ENCODE results near the gene DGKD. TPM values are rescaled to one million over a fixed set of nuclear protein-coding genes. Genes with fewer than 3 reads are reported as not detected.

Gene DGKD
- total RNA-seq, 2 experiments from 2014 or later: 44.2 to 46.4 TPM

DNA sequence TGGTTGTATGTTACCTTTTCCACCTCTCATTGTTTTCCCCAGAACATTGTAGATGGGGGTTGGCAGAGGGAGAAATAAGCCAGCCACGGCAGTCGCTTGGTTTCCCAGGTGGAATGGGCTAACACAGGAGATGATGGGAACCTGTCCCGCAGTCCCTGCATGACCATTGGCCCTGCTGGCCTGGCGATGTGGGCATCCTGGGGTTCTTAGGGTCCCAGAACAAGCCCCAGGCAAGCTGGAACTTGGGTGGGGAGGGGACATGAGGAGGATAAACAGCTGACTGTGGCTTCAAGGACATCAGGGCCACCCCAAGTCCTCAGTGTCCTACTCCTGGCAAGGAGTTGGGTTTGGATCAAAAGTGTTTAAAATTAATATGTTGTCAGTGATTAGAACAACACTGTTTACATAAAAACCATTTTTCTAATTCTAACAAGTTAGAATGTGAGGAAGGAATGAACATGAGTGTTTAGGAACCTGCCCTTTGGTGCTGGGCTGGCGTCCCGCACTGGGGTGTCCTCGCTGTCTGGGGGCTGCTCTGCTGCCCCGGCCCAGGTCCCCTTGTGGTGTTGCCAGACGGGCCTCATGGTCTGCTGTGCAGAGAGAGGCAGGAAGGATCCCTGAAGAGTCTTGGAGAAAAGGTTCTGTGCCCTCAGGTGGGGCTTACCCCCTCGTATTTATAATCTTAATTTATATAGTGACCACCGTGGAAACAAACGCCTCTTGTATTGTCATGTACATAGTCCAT, 117.2 kb downstream of the DGKD start:
- intact Hi-C loops (cut with micrococcal nuclease): no loop called here
- Mint-ChIP-seq H3K4me1 (ENCODE audit: low read depth) (no peaks in the 10 kb centered on the region), H3K36me3 (peaks cover 34% of the 10 kb centered on the region), H3K27me3 (no peaks in the 10 kb centered on the region), H3K9me3 (no peaks in the 10 kb centered on the region), H3K4me3 (no peak overlapping the region), H3K27ac (no peak overlapping the region)
- POLR2A ChIA-PET: no interaction called here
- CTCF ChIA-PET: no interaction called here
- no peak for DNase-seq

DNA sequence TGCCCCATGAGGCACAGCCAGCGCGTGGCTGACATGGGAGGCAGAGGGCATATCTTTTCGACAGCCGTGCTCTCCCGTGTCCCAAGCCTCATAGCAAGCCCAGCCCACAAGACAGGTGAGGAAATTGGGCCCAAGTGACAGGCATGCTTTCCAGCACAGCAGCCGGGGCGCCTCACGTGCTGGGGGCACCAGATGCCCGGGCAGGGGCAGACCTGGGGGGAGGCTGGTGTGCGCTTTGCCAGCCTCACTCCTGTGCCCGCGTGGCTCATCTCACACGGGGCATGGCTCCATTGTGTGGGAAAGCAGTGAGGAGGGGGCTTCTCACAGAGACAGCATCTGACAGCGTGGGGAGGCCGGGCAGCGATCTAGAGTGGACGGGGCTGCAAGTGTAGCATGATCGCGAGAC, 119.1 kb downstream of the DGKD start:
- no peaks in the 10 kb centered on the region for H3K9me3 Mint-ChIP-seq
- CTCF ChIA-PET: no interaction called here
- no peak overlapping the region for H3K27ac Mint-ChIP-seq
- POLR2A ChIA-PET: no interaction called here
- H3K4me1 Mint-ChIP-seq (ENCODE audit: low read depth): no peaks in the 10 kb centered on the region
- DNase-seq: no peak
- intact Hi-C loops (cut with micrococcal nuclease): no loop called here
- H3K27me3 Mint-ChIP-seq: no peaks in the 10 kb centered on the region
- no peak overlapping the region for H3K4me3 Mint-ChIP-seq
- peaks cover 25% of the 10 kb centered on the region for H3K36me3 Mint-ChIP-seq

DNA sequence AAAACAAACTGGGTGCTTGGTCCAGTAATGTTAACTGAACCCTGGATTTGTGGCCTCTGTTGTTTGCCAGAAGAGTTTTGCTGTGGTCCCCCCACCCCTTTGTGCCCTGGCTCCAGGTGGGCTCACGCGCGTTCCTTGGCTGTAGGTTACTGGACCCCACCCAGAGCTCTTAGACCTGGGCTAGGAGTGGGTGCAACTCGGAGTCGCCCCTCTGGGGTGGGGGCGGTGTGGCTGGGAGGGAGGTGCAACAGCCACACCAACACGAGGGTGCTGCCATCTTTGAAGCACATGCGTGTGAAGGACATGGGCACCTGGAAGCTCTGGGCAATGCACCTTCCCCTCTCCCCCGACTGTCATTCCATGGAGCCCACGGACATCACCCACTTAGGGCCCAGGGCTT, 119.6 kb downstream of the DGKD start:
- no peak for DNase-seq
- no peak overlapping the region for H3K4me3 Mint-ChIP-seq
- ChIA-PET CTCF (no interaction called here), POLR2A (no interaction called here)
- no peak overlapping the region for H3K27ac Mint-ChIP-seq
- H3K4me1 Mint-ChIP-seq (ENCODE audit: low read depth): no peaks in the 10 kb centered on the region
- H3K36me3 Mint-ChIP-seq: peaks cover 22% of the 10 kb centered on the region
- H3K27me3 Mint-ChIP-seq: no peaks in the 10 kb centered on the region
- no peaks in the 10 kb centered on the region for H3K9me3 Mint-ChIP-seq
- intact Hi-C loops (cut with micrococcal nuclease): no loop called here

DNA sequence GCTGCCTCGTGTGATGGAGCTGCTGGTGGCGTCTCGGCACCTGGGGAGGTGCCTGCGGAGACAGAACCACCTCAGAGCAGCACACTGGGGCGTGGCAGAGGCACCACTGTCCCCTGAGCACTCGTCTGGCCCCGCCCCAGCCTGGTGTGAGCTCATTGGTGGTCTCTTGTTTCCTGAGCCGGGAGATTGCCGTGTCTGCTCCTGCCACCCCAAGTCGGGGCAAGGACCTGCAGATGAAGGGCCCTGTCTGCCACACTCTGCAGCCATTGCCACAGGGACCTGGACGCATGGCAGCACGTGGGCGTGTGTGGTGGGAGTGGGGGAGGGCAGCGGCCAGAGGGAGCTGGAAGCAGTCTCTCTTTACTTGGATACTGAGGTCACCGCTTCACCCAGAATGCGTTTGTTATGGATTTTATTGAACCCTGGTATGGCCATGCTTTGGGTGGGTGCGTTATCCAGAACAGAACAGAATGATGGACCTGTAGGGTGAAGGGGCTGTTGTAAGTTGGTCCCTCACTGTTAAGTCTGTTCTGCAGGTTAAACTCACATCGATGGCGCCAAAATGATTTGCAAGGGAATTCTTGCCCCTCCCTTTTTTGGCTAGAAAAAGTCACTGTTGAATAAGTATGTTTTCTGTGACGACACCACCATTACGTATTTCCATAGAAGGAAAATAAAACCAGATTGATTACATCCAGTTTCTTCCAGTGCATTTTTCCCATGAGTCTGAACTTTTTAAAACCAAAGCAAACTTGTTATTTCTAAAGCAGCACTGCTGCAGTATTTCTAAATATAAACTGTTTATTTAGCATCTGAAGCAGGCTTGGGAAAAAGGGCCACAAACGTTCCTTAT, 120.2 kb downstream of the DGKD start:
- ChIA-PET POLR2A (no interaction called here), CTCF (no interaction called here)
- no peak for DNase-seq
- Mint-ChIP-seq H3K9me3 (no peaks in the 10 kb centered on the region), H3K4me3 (no peak overlapping the region), H3K36me3 (peaks cover 17% of the 10 kb centered on the region), H3K27ac (no peak overlapping the region), H3K4me1 (ENCODE audit: low read depth) (no peaks in the 10 kb centered on the region), H3K27me3 (no peaks in the 10 kb centered on the region)
- intact Hi-C loops (cut with micrococcal nuclease): no loop called here

DNA sequence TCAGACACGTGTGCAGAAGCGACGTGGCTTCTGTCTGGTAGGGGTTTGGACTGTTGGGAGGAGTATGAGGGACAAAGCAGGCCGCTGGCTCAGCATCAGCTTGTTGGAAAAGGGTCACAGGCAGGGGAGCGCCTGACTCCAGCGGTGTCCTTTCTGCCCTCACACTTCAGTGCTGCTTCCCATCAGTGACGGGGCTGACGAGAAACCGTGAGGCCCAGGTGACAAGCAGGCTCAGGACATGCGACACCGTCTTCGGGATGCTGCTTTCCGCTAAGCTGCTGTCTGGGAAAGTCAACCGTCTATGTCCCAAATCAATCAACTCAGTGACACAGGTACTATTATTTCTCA, 121.7 kb downstream of the DGKD start:
- intact Hi-C loops (cut with micrococcal nuclease): no loop called here
- peaks cover 8% of the 10 kb centered on the region for H3K36me3 Mint-ChIP-seq
- H3K4me3 Mint-ChIP-seq: no peak overlapping the region
- CTCF ChIA-PET: interaction anchor here (1.5 kb wide), 1 partner anchor 32 kb away, joined by 3 read pairs; no protein-coding TSS in a partner anchor
- DNase-seq: no peak
- H3K4me1 Mint-ChIP-seq (ENCODE audit: low read depth): no peaks in the 10 kb centered on the region
- H3K27ac Mint-ChIP-seq: no peak overlapping the region
- POLR2A ChIA-PET: no interaction called here
- H3K27me3 Mint-ChIP-seq: no peaks in the 10 kb centered on the region
- no peaks in the 10 kb centered on the region for H3K9me3 Mint-ChIP-seq

DNA sequence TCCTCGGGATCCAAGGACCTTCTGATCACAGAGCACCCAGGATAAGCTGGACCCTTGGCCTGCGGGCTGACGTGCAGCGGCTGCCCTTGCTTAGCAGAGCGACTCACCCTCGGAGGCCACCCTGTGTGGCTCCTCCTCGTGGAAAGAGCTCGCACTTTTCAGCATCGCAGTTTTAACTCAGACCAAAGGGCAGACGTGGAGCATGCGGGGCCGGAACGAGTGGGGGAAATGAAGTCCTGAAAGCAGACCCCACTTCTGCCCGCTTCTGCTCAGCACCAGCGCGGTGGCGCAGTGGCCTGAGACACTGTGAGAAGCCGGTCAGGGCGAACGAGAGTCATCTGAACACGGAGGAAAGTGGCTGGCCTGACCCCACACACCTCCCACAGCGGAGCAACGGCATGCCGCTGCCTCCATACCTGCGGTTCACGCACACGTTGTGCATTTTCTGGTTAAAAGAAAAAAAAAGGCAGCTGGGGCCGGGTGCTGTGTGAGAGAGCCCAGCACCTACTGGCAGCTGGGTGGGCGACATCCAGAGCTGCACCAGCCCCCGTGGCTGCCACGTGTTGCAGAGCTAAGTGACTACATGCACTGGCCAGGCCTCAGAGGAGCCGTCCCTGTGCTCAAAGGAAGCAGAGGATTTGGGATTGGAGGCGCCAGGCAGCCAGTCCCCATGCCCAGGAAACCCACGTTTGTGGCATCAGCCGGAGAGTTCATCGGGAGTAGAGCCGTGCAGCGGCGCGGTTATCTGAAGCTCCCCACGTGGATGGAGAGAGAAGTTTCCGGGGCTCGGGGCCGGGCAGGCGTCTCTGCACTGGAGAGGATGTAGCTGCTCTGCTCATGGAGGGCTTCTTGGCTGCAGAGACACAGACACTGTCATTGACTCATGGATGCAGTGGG, 122.6 kb downstream of the DGKD start:
- Mint-ChIP-seq H3K27ac (no peak overlapping the region), H3K4me1 (ENCODE audit: low read depth) (no peaks in the 10 kb centered on the region), H3K9me3 (no peaks in the 10 kb centered on the region), H3K36me3 (peaks cover 8% of the 10 kb centered on the region), H3K27me3 (no peaks in the 10 kb centered on the region), H3K4me3 (no peak overlapping the region)
- no peak for DNase-seq
- CTCF ChIA-PET: interaction anchor here (1.5 kb wide), 1 partner anchor 33 kb away, joined by 3 read pairs; no protein-coding TSS in a partner anchor
- intact Hi-C loops (cut with micrococcal nuclease): no loop called here
- POLR2A ChIA-PET: no interaction called here

DNA sequence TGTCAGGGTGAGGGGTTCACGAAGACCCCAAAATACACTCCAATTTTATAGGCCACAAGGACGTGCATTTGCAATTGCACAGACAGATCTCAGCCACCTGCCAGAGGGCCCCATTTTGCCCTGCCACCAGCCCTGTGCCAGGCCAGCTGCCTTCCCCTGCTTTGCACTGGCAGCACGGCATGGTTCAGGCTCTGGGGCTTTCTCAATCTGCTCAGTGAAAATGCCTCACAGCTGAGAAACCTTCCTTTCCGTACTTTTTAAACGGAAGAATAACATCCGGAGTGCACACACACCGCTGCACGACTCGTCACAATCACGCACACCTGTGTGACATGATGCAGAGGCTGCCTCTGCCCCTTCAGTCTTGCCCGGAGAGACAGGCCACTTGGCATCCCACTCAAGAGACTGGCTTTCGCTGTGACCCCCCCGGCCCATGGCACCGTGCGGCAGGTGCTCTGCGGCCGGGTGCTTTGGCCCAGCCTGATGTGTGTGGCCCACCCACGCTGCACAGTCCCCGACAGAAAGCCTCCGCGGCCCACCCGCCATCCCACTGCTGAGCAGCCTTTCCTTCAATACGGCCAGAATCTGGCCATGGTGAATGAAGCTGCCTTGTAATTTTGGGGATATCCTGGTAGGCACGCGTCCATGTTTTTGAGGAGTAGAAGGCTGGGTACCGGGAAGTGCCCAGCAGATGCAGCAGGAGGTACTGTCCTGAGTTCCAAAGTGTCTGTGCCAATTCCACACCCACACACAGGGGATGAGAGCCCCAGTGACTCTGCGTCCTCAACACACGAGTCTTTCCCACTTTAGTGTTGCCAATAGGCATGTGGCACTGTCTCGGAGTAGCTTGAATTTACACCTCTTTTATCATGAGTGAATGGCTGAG, 123.5 kb downstream of the DGKD start:
- Mint-ChIP-seq H3K27ac (no peak overlapping the region), H3K36me3 (peaks cover 6% of the 10 kb centered on the region), H3K27me3 (no peaks in the 10 kb centered on the region), H3K4me1 (ENCODE audit: low read depth) (no peaks in the 10 kb centered on the region), H3K4me3 (no peak overlapping the region), H3K9me3 (no peaks in the 10 kb centered on the region)
- DNase-seq: no peak
- ChIA-PET POLR2A (no interaction called here), CTCF (no interaction called here)
- intact Hi-C loops (cut with micrococcal nuclease): no loop called here

DNA sequence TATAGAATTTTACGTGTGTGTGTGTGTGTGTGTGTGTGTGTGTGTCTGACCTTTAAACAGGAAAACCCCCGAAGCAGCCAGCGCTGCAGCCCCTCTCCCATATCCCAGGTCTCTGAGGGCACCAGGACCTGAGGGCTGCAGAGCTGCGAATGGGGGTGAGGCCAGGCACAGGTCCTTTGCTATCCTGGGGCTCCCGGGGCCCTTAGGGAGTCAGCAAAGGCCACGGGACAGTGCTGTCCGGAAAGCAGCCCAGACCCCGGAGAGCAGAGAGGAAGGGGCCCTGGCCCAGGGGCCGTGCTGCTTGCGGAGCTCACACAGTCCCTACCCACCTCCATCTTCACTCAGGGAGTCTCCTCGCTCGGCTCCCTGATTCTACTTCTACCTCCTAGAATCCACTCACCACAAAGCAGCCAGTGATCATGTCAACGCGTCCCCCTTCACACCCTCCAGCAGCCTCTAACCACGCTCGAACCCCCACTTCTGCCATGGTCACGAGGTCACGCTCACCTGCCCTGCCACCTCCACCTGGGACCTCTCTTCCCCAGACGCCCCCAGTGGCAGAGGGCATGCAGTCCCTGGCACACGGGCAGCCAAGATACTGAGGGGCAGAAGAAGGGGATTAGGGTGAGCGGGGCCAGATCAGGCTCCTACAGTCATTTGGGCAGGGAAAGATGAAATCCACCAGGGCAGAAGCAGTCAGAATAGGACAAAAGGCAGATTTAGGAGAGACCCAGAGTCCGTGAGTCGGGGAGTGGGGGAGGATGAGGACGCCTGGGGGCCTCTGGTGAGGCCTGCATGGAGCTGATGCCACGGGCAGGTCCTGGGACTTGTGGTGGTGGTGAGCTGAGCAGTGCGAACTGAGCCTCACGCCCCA, 125.6 kb downstream of the DGKD start:
- H3K4me1 Mint-ChIP-seq (ENCODE audit: low read depth): no peaks in the 10 kb centered on the region
- no peaks in the 10 kb centered on the region for H3K9me3 Mint-ChIP-seq
- CTCF ChIA-PET: no interaction called here
- H3K27ac Mint-ChIP-seq: no peak overlapping the region
- no peak for DNase-seq
- no peaks in the 10 kb centered on the region for H3K27me3 Mint-ChIP-seq
- intact Hi-C loops (cut with micrococcal nuclease): no loop called here
- POLR2A ChIA-PET: no interaction called here
- H3K36me3 Mint-ChIP-seq: peaks cover 5% of the 10 kb centered on the region
- no peak overlapping the region for H3K4me3 Mint-ChIP-seq

DNA sequence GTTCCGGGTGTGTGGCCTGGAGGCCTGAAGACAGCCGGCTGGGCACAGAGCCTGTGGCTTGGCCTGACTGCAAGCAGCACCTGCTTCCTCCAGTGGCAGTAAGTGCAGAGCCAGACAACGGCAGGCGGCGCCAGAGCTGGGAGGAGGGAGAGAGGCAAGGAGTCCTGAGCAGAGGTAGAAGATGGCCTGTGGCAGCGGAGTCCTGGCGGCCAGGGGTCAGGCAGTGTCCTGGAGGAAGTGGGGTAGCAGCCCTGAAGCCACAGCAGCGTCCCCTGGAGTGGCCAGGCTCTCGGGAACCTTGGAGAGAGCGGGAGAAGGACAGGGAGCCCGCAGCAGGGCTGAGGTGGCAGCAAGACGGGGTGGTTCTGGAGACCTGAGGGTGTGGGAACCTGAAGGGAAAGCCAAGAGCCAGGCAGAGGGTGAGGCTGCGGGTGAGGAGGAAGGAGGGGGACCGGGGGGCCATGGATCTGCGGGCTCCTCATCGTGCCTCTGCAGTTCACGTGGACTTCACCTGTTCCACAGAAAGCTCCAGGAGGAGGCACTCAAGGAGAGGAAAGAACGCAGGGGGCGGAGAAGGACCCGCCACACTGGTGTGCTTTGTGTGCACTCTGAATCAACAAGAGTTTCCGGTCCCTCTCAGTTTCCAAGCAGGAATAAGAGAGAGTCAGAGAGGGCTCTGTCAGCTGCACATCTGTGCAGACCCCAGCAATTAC, 126.4 kb downstream of the DGKD start:
- ChIA-PET POLR2A (no interaction called here), CTCF (no interaction called here)
- H3K36me3 Mint-ChIP-seq: peaks cover 11% of the 10 kb centered on the region
- no peaks in the 10 kb centered on the region for H3K9me3 Mint-ChIP-seq
- no peaks in the 10 kb centered on the region for H3K4me1 Mint-ChIP-seq (ENCODE audit: low read depth)
- intact Hi-C loops (cut with micrococcal nuclease): no loop called here
- DNase-seq: no peak
- H3K27ac Mint-ChIP-seq: no peak overlapping the region
- no peak overlapping the region for H3K4me3 Mint-ChIP-seq
- no peaks in the 10 kb centered on the region for H3K27me3 Mint-ChIP-seq

DNA sequence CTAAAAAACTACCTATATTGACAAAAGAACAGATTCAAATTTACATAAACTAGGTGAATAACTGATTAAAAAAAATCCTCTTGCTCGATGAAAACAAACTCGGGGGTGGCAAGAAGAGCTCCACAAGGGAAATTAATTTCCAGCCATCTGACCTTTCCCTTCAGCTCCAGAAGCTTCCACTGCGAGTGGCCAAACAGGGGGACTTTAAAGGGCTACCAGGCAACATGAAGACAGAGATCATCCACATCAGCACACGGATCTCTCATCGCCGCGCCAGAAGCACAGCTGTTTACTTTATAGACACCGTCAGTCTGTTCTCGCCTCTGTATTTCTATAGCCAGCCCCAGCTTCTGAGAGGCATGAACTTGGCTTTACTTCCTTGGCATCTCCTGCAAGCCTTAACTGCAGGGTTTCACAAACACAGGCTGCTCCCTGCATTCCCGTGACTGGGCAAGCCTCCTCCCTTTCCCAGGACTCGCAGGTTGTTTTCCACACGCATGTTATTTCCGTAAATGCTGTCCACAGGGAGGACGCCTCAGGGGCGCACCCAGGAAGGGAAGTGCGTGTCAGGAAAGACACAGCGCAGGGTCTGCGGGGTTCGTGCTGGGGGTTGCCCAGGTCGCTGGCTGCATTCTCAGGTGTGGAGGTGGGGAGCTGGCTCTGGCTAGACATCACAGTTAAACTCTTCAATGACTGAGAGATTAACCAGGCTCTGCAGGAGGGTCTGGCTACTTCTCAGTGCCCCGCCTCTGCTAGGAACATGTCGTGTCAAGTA, 127.3 kb downstream of the DGKD start:
- H3K4me3 Mint-ChIP-seq: no peak overlapping the region
- H3K36me3 Mint-ChIP-seq: peaks cover 11% of the 10 kb centered on the region
- H3K27ac Mint-ChIP-seq: no peak overlapping the region
- ChIA-PET POLR2A (no interaction called here), CTCF (no interaction called here)
- H3K9me3 Mint-ChIP-seq: no peaks in the 10 kb centered on the region
- no peaks in the 10 kb centered on the region for H3K4me1 Mint-ChIP-seq (ENCODE audit: low read depth)
- no peak for DNase-seq
- no peaks in the 10 kb centered on the region for H3K27me3 Mint-ChIP-seq
- intact Hi-C loops (cut with micrococcal nuclease): no loop called here

Measured in activated CD4-positive, alpha-beta memory T cell treated with anti-CD3 and anti-CD28 coated beads for 36 hours (primary cell).